Mucosa of stomach (tissue), 1 donor: ENCODE results near the gene EDRF1.

Experiments
- H3K27me3 ChIP-seq: one replicate; pipeline ENCODE4 v1.7.0; 2013; ENCODE audit warnings: mild to moderate bottlenecking, low read length; ENCODE audit not compliant: control insufficient read depth, insufficient read depth
- H3K36me3 ChIP-seq: one replicate; pipeline ENCODE4 v1.7.0; 2013; ENCODE audit warnings: low read length; ENCODE audit not compliant: control insufficient read depth, insufficient read depth
- H3K4me1 ChIP-seq: one replicate; pipeline ENCODE4 v1.7.0; 2013; ENCODE audit warnings: mild to moderate bottlenecking, low read length; ENCODE audit not compliant: control insufficient read depth, insufficient read depth
- H3K4me3 ChIP-seq: one replicate; pipeline ENCODE4 v1.7.0; 2013; ENCODE audit warnings: low read length
- H3K9ac ChIP-seq: one replicate; pipeline ENCODE4 v1.7.0; 2013; ENCODE audit warnings: mild to moderate bottlenecking, low read length, moderate library complexity
- H3K9me3 ChIP-seq: one replicate; pipeline ENCODE4 v1.7.0; 2013; ENCODE audit warnings: mild to moderate bottlenecking, low read length, moderate library complexity; ENCODE audit not compliant: control insufficient read depth
- donor health status: Pancreatic carcinoma.

EDRF1 gene

GRCh38 chr10:125772112-125772863 is 52.8 kb downstream of the EDRF1 start:
- no peak overlapping the region for H3K4me3 ChIP-seq
- H3K9me3 ChIP-seq, result no peaks in the 10 kb centered on the region
- H3K4me1 ChIP-seq, result no peaks in the 10 kb centered on the region
- no peaks in the 10 kb centered on the region for H3K36me3 ChIP-seq
- H3K9ac ChIP-seq, result no peak overlapping the region
- peaks cover 9% of the 10 kb centered on the region for H3K27me3 ChIP-seq

- Histone ChIP-seq H3K4me3 (no peak overlapping the region), H3K27me3 (peaks cover 9% of the 10 kb centered on the region), H3K9ac (no peak overlapping the region), H3K4me1 (no peaks in the 10 kb centered on the region), H3K9me3 (no peaks in the 10 kb centered on the region), H3K36me3 (no peaks in the 10 kb centered on the region)
These were observed 53.3 kb downstream of the EDRF1 start for GRCh38 chr10:125772864-125773180.

- Histone ChIP-seq H3K4me1 (no peaks in the 10 kb centered on the region), H3K9ac (no peak overlapping the region), H3K9me3 (no peaks in the 10 kb centered on the region), H3K4me3 (no peak overlapping the region), H3K27me3 (peaks cover 9% of the 10 kb centered on the region), H3K36me3 (no peaks in the 10 kb centered on the region)
These were observed 54.4 kb downstream of the EDRF1 start for GRCh38 chr10:125773687-125774543.

- Histone ChIP-seq H3K27me3 (peaks cover 9% of the 10 kb centered on the region), H3K9ac (no peak overlapping the region), H3K4me3 (no peak overlapping the region), H3K9me3 (no peaks in the 10 kb centered on the region), H3K4me1 (no peaks in the 10 kb centered on the region), H3K36me3 (no peaks in the 10 kb centered on the region)
These were observed 55.2 kb downstream of the EDRF1 start for GRCh38 chr10:125774581-125775191.

- Histone ChIP-seq H3K36me3 (no peaks in the 10 kb centered on the region), H3K27me3 (peaks cover 9% of the 10 kb centered on the region), H3K4me1 (no peaks in the 10 kb centered on the region), H3K9ac (no peak within 1 kb of the TSS), H3K4me3 (no peak within 1 kb of the TSS), H3K9me3 (no peaks in the 10 kb centered on the region)
These were observed 56.1 kb downstream of the EDRF1 start, which contains the start of gene MMP21 for GRCh38 chr10:125775491-125776106. MMP21 (minus strand) TSS chr10:125775821; CDS start chr10:125775821, 0 bp downstream.

- peaks cover 9% of the 10 kb centered on the region for H3K27me3 ChIP-seq
- no peaks in the 10 kb centered on the region for H3K4me1 ChIP-seq
- H3K9me3 ChIP-seq, result no peaks in the 10 kb centered on the region
- no peak overlapping the region for H3K4me3 ChIP-seq
- no peak overlapping the region for H3K9ac ChIP-seq
- H3K36me3 ChIP-seq, result no peaks in the 10 kb centered on the region
These were observed 58.3 kb downstream of the EDRF1 start for GRCh38 chr10:125777806-125778205.

- H3K4me1 ChIP-seq, result no peaks in the 10 kb centered on the region
- H3K36me3 ChIP-seq, result no peaks in the 10 kb centered on the region
- no peaks in the 10 kb centered on the region for H3K9me3 ChIP-seq
- no peak overlapping the region for H3K9ac ChIP-seq
- H3K27me3 ChIP-seq, result peaks cover 6% of the 10 kb centered on the region
- H3K4me3 ChIP-seq, result no peak overlapping the region
These were observed 59.0 kb downstream of the EDRF1 start for GRCh38 chr10:125778556-125778955.

GRCh38 chr10:125779403-125780327 is 60.2 kb downstream of the EDRF1 start:
- Histone ChIP-seq H3K36me3 (no peaks in the 10 kb centered on the region), H3K9me3 (no peaks in the 10 kb centered on the region), H3K27me3 (no peaks in the 10 kb centered on the region), H3K4me1 (no peaks in the 10 kb centered on the region), H3K4me3 (no peak overlapping the region), H3K9ac (no peak overlapping the region)

- H3K4me3 ChIP-seq, result no peak overlapping the region
- no peak overlapping the region for H3K9ac ChIP-seq
- H3K9me3 ChIP-seq, result no peaks in the 10 kb centered on the region
- no peaks in the 10 kb centered on the region for H3K4me1 ChIP-seq
- no peaks in the 10 kb centered on the region for H3K36me3 ChIP-seq
- H3K27me3 ChIP-seq, result no peaks in the 10 kb centered on the region
These were observed 61.9 kb downstream of the EDRF1 start for GRCh38 chr10:125781374-125781773.

- Histone ChIP-seq H3K4me3 (no peak overlapping the region), H3K9me3 (no peaks in the 10 kb centered on the region), H3K4me1 (no peaks in the 10 kb centered on the region), H3K9ac (no peak overlapping the region), H3K27me3 (no peaks in the 10 kb centered on the region), H3K36me3 (no peaks in the 10 kb centered on the region)
These were observed 62.5 kb downstream of the EDRF1 start for GRCh38 chr10:125782054-125782453.

- no peaks in the 10 kb centered on the region for H3K9me3 ChIP-seq
- no peak overlapping the region for H3K4me3 ChIP-seq
- H3K9ac ChIP-seq, result no peak overlapping the region
These were observed 63.1 kb downstream of the EDRF1 start for GRCh38 chr10:125782616-125783015.

More at GRCh38 chr10:125782616-125783015, 63.1 kb downstream of the EDRF1 start:
- no peaks in the 10 kb centered on the region for H3K36me3 ChIP-seq
- no peaks in the 10 kb centered on the region for H3K4me1 ChIP-seq
- H3K27me3 ChIP-seq, result no peaks in the 10 kb centered on the region
